Thoracic aorta (tissue), 2 donors: ENCODE measurements around the gene LTN1. TPM values are rescaled to one million over a fixed set of nuclear protein-coding genes. Genes with fewer than 3 reads are reported as not detected.

ENCODE experiments used
- ATAC-seq: fragments of 150-250 bp; one replicate; pipeline ENCODE4 v1.8.0; 2017; ENCODE audit warnings: low read depth; ENCODE audit not compliant: insufficient number of reproducible peaks, low FRiP score
- DNase-seq: peaks from one replicate; pipeline ENCODE4 v3.0.0-alpha.2; 2020; ENCODE audit warnings: low spot score
- H3K27ac ChIP-seq, 2 donors: fragments of 200-600 bp; sonication (generic); 1 replicate in 1 of 2; 2 replicates in 1 of 2; pipeline ENCODE4 v1.5.1; 2016; ENCODE audit warnings: mild to moderate bottlenecking in 2 of 2, moderate library complexity in 2 of 2
- H3K27me3 ChIP-seq: fragments of 200-600 bp; sonication (generic); replicated peaks from 2 replicates; pipeline ENCODE4 v1.6.0; 2016; ENCODE audit warnings: mild to moderate bottlenecking; ENCODE audit not compliant: insufficient read depth
- H3K36me3 ChIP-seq: fragments of 200-600 bp; sonication (generic); one replicate; pipeline ENCODE4 v1.5.1; 2016
- H3K4me1 ChIP-seq, 2 donors: fragments of 200-600 bp; sonication (generic); 1 replicate in 1 of 2; 2 replicates in 1 of 2; pipeline versions ENCODE4 v1.5.1 to v1.6.0; 2016; ENCODE audit warnings: low read depth in 2 of 2, mild to moderate bottlenecking in 1 of 2; ENCODE audit not compliant: control insufficient read depth in 1 of 2
- H3K4me3 ChIP-seq: fragments of 200-600 bp; sonication (generic); 2 replicates; pipeline ENCODE4 v1.5.1; 2016; ENCODE audit warnings: mild to moderate bottlenecking
- H3K9me3 ChIP-seq: fragments of 200-600 bp; sonication (generic); 2 replicates; pipeline ENCODE4 v1.5.1; 2016
- total RNA-seq, 2 donors: library from RNA; depleted of rRNA; stranded (reverse); fragments of >200 nt; gene quantifications; one replicate each; pipeline versions ENCODE4 v1.1.0 to v1.2.3, GENCODE V29; 2016
- TF ChIP-seq, protein P1 (sequence below): fragments of 200-600 bp; sonication (generic); IDR thresholded peaks from one replicate; pipeline ENCODE4 v1.5.1; 2019; ENCODE audit warnings: antibody characterized with exemption

LTN1 gene, protein sequence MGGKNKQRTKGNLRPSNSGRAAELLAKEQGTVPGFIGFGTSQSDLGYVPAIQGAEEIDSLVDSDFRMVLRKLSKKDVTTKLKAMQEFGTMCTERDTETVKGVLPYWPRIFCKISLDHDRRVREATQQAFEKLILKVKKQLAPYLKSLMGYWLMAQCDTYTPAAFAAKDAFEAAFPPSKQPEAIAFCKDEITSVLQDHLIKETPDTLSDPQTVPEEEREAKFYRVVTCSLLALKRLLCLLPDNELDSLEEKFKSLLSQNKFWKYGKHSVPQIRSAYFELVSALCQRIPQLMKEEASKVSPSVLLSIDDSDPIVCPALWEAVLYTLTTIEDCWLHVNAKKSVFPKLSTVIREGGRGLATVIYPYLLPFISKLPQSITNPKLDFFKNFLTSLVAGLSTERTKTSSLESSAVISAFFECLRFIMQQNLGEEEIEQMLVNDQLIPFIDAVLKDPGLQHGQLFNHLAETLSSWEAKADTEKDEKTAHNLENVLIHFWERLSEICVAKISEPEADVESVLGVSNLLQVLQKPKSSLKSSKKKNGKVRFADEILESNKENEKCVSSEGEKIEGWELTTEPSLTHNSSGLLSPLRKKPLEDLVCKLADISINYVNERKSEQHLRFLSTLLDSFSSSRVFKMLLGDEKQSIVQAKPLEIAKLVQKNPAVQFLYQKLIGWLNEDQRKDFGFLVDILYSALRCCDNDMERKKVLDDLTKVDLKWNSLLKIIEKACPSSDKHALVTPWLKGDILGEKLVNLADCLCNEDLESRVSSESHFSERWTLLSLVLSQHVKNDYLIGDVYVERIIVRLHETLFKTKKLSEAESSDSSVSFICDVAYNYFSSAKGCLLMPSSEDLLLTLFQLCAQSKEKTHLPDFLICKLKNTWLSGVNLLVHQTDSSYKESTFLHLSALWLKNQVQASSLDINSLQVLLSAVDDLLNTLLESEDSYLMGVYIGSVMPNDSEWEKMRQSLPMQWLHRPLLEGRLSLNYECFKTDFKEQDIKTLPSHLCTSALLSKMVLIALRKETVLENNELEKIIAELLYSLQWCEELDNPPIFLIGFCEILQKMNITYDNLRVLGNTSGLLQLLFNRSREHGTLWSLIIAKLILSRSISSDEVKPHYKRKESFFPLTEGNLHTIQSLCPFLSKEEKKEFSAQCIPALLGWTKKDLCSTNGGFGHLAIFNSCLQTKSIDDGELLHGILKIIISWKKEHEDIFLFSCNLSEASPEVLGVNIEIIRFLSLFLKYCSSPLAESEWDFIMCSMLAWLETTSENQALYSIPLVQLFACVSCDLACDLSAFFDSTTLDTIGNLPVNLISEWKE (N-terminal part only)
- total RNA-seq = 10 to 100 TPM; 23.4 to 26.8 TPM

DNA sequence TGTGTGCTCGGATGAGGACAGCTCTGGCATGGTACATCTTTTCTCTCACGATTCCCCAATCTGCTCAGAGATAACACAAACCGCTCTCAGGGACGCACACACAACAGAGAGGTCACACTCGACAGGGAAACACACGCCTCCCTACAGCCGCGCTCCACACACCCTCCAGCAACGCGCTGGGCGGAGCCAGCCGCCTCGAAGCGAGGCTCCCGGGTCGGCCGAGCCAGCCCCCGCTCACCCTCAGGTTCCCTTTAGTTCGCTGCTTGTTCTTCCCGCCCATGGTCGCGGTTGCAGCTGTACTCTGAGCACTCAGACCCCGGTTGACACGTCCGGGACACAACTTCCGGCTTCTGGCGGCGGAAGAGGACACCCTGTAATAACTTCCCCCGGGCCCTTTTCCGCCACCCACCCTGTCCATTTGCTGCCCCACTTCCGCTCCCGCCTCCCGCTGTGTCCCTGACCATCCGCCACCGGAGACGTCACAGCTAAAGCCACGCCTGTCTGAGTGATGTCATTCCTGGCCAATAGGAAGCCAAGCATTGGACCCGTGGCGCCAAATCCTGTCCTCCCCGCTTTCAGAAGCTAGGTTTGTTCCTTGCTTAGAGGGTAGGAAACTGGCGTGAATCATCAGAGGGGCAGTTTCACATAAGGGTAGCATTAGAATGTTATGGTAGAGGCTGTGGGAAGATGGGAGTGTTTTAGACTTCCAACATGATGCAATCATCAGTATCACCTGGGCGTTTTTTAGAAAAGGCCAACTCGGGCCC lies at the start of gene LTN1:
Gene LTN1 (minus strand): TSS at position 352 of the 767 bp plus-strand sequence. CDS start 72 bp downstream, at position 280.
- peak within 1 kb of the TSS; percentile 93 for H3K4me3 ChIP-seq
- H3K36me3 ChIP-seq = no peaks in the 10 kb centered on the region
- TF ChIP-seq, protein P1, sequence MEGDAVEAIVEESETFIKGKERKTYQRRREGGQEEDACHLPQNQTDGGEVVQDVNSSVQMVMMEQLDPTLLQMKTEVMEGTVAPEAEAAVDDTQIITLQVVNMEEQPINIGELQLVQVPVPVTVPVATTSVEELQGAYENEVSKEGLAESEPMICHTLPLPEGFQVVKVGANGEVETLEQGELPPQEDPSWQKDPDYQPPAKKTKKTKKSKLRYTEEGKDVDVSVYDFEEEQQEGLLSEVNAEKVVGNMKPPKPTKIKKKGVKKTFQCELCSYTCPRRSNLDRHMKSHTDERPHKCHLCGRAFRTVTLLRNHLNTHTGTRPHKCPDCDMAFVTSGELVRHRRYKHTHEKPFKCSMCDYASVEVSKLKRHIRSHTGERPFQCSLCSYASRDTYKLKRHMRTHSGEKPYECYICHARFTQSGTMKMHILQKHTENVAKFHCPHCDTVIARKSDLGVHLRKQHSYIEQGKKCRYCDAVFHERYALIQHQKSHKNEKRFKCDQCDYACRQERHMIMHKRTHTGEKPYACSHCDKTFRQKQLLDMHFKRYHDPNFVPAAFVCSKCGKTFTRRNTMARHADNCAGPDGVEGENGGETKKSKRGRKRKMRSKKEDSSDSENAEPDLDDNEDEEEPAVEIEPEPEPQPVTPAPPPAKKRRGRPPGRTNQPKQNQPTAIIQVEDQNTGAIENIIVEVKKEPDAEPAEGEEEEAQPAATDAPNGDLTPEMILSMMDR = no peak
- no peaks in the 10 kb centered on the region for H3K9me3 ChIP-seq
- H3K27me3 ChIP-seq = no peaks in the 10 kb centered on the region
- peaks cover 12 to 20% of the 10 kb centered on the region in 2 donors for H3K4me1 ChIP-seq
- DNase-seq = peak; percentile 95
- H3K27ac ChIP-seq = peak within 1 kb of the TSS; percentile 87 to 89
- peak; percentile 98 for ATAC-seq

DNA sequence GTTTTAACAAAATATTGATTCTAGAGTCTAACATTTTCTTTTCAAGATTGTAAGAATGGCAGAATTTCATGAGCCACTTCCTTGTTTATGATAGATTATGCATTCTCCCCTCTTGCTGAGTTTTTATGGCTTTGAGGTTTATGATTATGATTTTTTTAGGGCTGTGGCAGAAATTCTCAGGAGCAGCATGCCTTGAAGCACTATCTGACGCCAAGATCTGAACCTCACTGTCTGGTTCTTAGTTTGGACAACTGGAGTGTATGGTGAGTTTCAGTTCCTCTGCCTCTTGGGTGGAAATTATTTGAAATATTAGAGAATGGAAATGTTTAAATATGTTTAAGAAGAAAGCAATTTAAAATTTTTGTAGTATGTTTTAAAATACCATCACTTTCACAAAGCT lies 42.0 kb upstream of the LTN1 start:
- ATAC-seq = no peak
- H3K27me3 ChIP-seq = no peaks in the 10 kb centered on the region
- no peak overlapping the region for H3K27ac ChIP-seq
- no peak for DNase-seq
- H3K9me3 ChIP-seq = no peaks in the 10 kb centered on the region
- H3K36me3 ChIP-seq = peaks cover 29% of the 10 kb centered on the region
- H3K4me1 ChIP-seq = no peaks in the 10 kb centered on the region
- TF ChIP-seq, protein P1 = no peak
- no peak overlapping the region for H3K4me3 ChIP-seq

DNA sequence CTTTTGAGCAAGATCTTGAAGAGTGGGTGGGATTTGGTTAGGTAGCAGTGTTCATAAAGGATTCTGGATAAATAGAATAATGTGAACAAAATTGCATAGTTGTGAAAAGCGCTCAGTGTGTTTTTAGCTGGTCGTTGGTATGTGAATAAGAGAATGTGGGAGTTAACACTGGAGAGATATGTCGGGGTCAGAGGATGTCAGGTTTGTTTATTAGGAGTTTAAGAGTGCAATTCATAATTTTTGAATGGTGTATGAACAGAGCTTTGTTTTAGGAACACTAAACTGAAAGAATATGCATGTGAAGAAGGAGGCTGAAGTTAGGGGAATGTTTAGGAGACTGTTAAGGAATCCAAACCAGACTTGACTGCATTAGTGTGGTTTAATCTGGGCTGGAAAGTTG lies 41.2 kb upstream of the LTN1 start:
- DNase-seq = no peak
- TF ChIP-seq, protein P1 = no peak
- H3K9me3 ChIP-seq = no peaks in the 10 kb centered on the region
- no peaks in the 10 kb centered on the region for H3K27me3 ChIP-seq
- peaks cover 29% of the 10 kb centered on the region for H3K36me3 ChIP-seq
- no peak for ATAC-seq
- no peak overlapping the region for H3K4me3 ChIP-seq
- no peaks in the 10 kb centered on the region for H3K4me1 ChIP-seq
- peak overlapping the region in 1 of 2 donors; percentile 13 for H3K27ac ChIP-seq

DNA sequence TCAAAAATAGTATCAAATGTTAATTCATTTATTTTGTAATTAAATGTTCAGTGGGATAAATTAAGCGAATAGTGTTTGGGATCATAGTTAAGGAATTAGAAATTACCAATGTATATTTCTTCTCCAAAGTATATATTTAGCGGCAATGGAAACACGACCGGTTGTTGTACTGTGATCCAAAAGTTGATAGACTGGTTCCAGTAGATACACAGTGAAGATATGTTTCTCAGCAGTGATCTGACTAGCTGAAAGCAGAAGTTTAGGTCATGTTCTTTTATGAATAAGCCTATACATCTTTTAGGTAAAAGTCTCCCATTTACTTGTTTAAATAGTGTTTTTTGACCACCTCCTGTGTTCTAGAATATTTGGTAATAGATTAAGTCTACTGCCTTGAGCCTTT lies 40.6 kb upstream of the LTN1 start:
- DNase-seq (no peak), ATAC-seq (no peak)
- Histone ChIP-seq H3K36me3 (peaks cover 29% of the 10 kb centered on the region), H3K27ac (peak overlapping the region in 1 of 2 donors; percentile 13), H3K4me3 (no peak overlapping the region), H3K9me3 (no peaks in the 10 kb centered on the region), H3K4me1 (no peaks in the 10 kb centered on the region), H3K27me3 (no peaks in the 10 kb centered on the region)
- TF ChIP-seq, protein P1 = no peak
